ENCODE measurements around the gene RASSF1.
A peak's percentile ranks its signal among the peaks of the same experiment; 100 is the strongest.

RASSF1 gene

GRCh38 chr3:50370594-50370993 lies 30.0 kb upstream of the RASSF1 start:
- DNase-seq = peak in 1 of 42 donors; percentile 21
- intact Hi-C loops (cut with DNase I) = no loop called here

GRCh38 chr3:50369012-50369670 lies 28.5 kb upstream of the RASSF1 start:
- intact Hi-C loops (cut with DNase I) = no loop called here
- no peak for DNase-seq

DNA sequence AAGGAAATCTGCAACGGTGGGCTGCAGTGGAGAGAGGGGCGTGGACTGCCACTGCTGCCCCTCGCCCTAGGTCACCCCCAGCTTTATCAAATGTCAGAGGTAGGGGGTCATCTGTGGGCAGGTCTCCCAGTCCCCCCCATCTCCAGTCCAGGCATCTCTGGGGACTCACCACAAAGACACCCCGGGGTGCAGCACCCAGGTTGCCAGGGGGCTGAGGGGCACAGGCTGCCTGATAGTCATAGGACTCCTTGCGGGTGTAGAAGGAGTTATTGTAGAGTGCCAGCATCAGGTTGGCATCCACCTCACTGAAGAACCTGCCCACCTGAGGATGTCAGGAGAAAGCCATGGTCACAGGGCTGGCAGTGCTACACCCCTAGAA lies 25.2 kb upstream of the RASSF1 start:
- DNase-seq = no peak
- intact Hi-C loops (cut with DNase I) = no loop called here

DNA sequence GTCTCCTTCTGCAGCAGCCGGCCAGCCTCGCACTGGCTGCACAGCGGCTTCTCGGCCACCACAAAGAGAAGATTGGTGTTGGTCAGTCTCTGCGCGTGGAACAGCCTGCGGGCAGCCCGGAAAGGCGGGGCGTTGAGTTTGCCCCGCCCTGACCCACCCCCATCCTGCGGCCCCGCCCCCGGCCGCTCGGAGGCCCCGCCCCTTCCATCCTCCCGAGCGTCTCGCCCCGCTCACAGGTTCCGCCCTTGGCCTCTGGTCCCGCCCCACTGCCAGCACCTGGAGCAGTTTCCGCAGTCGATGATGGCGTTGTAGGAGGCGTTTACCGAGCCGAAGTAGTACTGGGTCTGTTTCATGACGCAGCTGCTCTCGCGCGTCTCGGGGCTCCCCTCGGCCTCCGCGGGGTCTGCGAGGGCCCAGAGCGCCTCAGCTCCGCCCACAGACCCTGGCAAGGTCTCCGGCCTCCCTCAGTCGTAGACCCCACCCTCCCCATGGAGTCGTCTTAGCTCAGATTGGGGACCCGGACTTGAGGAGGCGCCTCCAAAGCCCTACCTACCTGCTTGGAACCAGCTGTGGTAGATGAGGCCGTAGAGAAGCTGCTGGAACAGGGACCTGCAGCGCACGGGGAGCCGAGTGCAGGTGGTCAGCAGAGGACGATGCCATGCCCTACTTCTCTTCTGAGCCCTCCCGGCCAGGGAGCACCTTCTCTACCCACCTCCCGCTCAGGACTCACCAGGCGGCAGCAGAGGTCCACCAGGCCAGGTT lies 24.6 kb upstream of the RASSF1 start:
- DNase-seq = peak; percentile 58 to 94 (median 86)
- intact Hi-C loops (cut with DNase I) = no loop called here

DNA sequence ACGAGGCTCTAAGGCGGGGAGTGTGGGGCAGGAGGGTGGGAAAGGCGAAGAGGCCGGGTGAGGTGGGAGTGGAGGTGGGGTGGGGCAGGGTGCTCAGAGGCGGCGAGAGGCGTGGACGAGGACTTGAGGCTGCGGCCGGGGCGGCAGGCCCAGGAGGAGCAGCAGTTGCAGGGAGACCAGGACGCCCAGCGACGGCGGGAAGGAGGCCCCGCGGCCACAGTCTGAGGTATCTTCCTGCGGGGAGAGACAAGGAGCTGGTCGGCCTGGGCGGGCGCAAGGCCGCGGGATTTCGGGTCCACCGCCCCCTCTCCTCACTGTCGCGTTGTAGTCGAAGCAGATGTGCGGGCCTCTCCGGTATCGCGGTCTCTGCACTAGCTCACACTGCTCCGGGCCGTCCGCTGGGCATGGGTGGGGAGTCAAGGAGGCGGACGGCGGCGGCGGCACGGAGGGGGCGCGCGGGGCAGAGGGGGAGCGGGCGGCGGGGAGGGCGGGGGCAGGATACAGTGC lies 24.0 kb upstream of the RASSF1 start:
- DNase-seq = peak in 4 of 42 donors; percentile 14 to 32 (median 20)
- intact Hi-C loops (cut with DNase I) = loop anchor here (5.0 kb wide), 1 partner anchor 203 kb away; the partner anchor contains the start of genes C3orf18 and HEMK1

GRCh38 chr3:50359760-50360110 lies 19.1 kb upstream of the RASSF1 start:
- no peak for DNase-seq
- intact Hi-C loops (cut with DNase I) = loop anchor here (1.0 to 5.0 kb wide), 2 partner anchors 8 to 208 kb away; partner anchors contain the start of genes C3orf18 and HEMK1

DNA sequence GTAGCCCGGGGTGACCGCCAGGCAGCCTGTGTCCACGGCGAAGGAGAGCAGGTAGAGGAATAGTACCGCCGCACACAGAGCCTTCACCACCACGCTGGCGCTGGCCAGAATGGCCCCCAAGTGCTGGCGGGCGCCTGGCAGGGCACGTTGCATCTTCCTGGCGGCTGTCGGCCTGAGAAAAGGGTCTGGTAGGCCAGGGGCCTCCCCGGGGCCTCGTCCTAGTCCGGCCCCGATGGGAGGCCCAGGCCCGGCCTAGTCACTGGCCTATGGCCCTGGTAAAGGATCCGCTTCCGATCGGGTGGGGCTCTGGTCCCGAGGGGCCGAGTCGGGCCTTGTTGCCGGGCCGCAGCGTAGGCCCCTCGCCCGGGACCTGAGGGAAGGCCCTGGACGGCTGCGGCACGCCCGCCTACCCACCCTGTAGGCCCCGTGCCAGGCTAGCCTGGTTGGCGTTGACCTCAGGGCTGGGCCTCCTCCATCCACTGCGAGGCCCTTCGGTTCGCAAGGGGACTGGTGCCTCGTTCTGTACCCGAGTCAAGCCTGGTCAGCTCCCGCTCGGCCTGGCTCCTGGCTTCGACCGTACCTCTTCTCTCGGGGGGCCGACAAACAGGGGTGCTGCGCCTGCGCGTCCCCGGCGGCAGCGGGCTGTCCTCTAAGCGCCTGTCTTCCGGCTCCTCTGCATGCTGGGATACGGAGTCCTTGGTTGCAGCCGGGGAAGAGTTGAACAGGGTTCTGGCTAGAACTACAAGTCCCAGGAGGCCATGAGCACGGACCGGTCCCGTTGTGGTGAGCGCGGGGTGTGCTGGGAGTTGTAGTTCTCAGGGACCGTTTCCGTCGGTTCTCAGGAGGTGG lies 18.5 kb upstream of the RASSF1 start, which contains the start of gene TMEM115:
TSS of gene TMEM115 (minus strand) at position 611 of the 849 bp plus-strand sequence. CDS start at position 153, 458 bp downstream.
- intact Hi-C loops (cut with DNase I) = loop anchor here (1.0 kb wide), 1 partner anchor 8 kb away; no protein-coding TSS in a partner anchor
- peak; percentile 96 to 100 (median 100) for DNase-seq

DNA sequence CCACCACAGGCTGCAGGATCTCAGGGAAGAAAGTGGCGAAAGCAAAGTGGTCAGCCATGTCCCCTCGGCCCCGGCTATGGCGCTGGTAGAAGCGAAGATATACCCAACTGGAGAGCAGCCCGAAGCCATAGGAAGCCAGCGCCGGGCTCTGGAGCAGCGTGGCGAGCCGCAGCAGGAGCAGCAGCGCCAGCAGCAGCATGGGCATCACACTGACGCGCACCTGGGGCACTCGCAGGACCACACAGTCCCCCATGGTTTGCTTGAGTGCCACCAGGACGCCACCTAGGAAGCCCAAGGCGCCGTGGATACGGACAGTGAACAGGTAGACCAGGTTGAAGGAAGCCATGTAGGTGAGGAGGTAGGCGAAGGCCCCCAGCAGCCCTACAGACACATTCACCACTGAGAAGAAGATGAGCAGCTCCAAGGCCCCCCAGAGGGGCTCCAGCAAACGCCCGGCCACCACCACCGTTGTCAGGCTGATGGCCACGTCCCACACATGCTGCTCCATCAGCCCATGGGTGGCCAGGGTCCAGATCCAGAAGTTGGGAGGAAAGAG lies 17.8 kb upstream of the RASSF1 start:
- intact Hi-C loops (cut with DNase I) = no loop called here

GRCh38 chr3:50357481-50357880 lies 16.8 kb upstream of the RASSF1 start:
- no peak for DNase-seq
- intact Hi-C loops (cut with DNase I) = no loop called here

More for the DNA sequence above, 17.8 kb upstream of the RASSF1 start:
- peak in 1 of 42 donors; percentile 20 for DNase-seq

DNA sequence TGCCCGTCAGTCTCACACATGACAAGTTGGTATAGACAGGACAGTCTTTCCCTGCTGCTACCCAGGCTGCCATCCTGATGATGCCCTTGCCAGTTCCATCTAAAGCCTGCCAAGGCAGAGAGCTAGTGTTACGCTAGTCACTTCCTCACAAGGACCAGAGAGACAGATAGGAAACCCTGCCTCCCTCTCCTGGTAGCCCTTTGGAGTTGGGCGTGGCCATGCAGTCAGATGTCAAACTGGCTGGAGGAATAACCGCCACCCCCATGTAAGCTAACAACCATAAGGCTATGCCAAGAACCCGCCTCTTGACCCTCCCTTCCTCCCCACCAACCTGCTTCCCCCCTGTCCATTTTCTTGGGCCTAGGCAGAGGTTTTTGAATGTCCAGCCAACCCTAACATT lies 15.9 kb upstream of the RASSF1 start:
- intact Hi-C loops (cut with DNase I) = no loop called here
- no peak for DNase-seq

DNA sequence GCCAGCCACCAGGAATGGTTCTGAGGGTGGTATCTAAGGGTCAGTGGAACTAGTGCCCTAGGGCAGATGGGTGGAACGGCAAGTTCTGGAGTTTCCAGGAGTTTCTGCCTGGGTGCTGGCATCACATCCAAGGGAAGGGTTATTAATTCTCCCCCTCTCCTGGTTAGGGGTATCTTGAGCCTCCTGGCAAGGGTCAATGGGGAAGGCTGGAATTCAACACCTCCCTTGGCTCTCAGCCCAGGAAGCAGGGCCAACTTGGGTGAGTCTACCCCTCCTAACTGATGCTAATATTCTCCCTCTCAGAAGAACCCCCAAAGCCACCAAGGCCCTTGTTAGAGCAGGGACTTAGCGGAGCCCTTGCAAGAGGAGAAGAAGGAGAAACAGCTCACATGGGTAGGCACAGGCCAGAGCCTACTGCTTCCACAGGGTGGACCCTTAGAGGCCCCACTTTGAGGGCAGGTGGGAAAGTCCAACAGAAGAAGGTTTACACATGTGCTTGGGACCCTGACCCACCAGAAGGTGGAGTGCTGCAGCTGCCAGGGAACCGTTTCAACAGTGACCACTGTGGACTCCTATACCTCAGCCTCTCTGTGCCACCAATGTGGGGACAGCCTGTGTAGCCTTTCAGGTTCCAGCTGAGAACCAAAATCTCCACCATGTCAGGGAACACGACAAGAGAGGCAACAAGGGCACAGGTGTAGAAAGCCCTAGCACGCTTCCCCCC lies 15.4 kb upstream of the RASSF1 start:
- intact Hi-C loops (cut with DNase I) = no loop called here
- DNase-seq = no peak

GRCh38 chr3:50354850-50355249 lies 14.2 kb upstream of the RASSF1 start:
- intact Hi-C loops (cut with DNase I) = no loop called here
- DNase-seq = no peak

DNA sequence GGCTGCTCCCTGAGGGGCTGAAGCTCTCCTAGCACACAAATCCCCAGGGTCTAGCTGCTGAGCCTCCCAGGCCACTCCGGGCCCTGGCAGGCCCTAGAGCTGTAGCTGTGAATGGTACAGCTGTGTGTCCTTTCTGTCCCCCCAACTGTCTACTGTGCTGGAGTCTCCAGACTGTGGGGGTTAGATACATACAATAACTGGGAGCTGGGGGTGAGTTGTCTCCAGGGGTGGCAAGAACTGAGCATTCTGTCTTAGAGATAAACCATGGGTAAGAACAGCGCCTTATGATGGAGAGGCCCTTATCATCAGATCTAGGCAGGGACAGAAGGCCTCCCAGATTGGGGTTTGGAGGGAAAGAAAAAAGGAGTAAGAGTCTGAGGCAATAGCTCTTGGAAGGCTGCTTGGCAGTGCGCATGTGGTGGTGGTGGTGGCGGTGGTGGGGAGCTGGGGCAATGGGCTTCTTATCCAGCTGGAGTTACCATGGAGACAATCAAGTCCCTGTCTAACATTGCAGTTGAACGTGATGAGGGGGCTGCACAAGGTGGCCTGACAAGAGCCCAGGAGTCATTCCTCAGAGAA lies 13.6 kb upstream of the RASSF1 start:
- intact Hi-C loops (cut with DNase I) = no loop called here
- DNase-seq = no peak

DNA sequence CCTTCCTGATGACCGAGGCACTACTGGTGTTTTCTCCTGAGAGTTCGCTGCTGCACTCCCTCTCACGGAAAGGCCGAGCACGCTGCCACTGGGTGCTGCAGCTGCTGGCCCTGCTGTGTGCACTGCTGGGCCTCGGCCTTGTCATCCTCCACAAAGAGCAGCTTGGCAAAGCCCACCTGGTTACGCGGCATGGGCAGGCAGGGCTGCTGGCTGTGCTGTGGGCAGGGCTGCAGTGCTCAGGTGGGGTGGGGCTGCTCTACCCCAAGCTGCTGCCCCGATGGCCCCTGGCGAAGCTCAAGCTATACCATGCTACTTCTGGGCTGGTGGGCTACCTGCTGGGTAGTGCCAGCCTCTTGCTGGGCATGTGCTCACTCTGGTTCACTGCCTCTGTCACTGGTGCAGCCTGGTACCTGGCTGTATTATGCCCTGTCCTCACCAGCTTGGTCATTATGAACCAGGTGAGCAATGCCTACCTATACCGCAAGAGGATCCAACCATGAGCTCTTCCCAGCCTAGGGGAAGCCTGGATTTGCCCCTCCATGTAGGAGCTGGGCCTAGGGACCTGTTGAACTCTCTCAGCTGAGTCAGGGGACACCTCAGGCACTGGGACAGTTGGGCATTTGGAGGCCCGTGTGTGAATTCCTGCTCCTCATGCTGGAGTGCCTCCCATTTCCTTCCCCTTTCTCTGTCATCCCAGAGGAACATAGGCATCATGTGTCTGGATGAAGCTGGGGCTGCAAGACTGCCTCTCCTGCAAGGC lies 12.8 kb upstream of the RASSF1 start:
- no peak for DNase-seq
- intact Hi-C loops (cut with DNase I) = no loop called here

DNA sequence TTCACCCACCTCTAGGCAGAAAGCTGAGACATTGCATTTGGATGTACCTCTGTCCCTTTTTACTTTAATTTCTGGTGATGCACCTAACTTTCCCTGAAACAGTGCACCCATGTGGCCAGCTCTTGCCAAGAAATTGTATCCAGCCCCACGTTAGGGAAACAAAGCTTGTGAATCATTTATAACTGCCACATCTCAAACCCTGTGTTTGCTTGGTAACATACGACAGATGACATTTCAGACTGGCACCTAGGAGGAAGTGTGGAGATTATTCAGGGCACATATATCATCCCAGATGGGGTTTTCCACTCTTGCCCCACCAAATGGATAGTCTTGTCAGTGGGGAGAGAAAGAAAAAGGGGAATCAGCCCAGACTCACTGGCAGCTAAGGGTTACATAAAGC lies 12.1 kb upstream of the RASSF1 start:
- intact Hi-C loops (cut with DNase I) = no loop called here
- DNase-seq = no peak

- peak in 2 of 42 donors; percentile 15 to 39 for DNase-seq
- intact Hi-C loops (cut with DNase I) = loop anchor here (1.0 kb wide), 1 partner anchor 8 kb away; the partner anchor contains the start of gene TMEM115
Measured at GRCh38 chr3:50351323-50351697, 10.7 kb upstream of the RASSF1 start.
